K562 (cell line): ENCODE measurements around the gene FOXL3. TPM values are rescaled to one million over a fixed set of nuclear protein-coding genes. Genes with fewer than 3 reads are reported as not detected.

Experiments
- HMG20A ChIP-seq: fragments of 450-650 bp; formaldehyde crosslinking; conservative IDR thresholded peaks from 2 replicates; pipeline ENCODE4 v1.4.0; 2020; ENCODE audit warnings: mild to moderate bottlenecking, mixed read lengths
- KDM1A ChIP-seq, 2 experiments: fragments of 450-650 bp; IDR thresholded peaks; 2 replicates each; pipeline ENCODE4 v1.6.1; 2016; ENCODE audit warnings: mild to moderate bottlenecking in 2 of 2
- MEF2D ChIP-seq: conservative IDR thresholded peaks from 2 replicates; pipeline ENCODE4 v1.6.1; 2016; ENCODE audit warnings: low read depth, missing genetic modification characterization, missing compliant biosample characterization
- NCOA6 ChIP-seq: fragments of 450-650 bp; IDR thresholded peaks from 2 replicates; pipeline ENCODE4 v1.6.1; 2017; ENCODE audit warnings: mild to moderate bottlenecking
- TAF7 ChIP-seq: fragments of 450-650 bp; IDR thresholded peaks from 2 replicates; pipeline ENCODE4 v1.6.1; 2016; ENCODE audit warnings: missing genetic modification characterization, missing compliant biosample characterization
- ZEB2 ChIP-seq: fragments of 450-650 bp; IDR thresholded peaks from 2 replicates; pipeline ENCODE4 v1.6.1; 2016
- ZNF224 ChIP-seq: sonication (generic); formaldehyde crosslinking; IDR thresholded peaks from 2 replicates; pipeline ENCODE4 v1.8.0; 2022; ENCODE audit warnings: mild to moderate bottlenecking, missing genetic modification reagents
- polyA plus RNA-seq, 8 experiments: library from polyadenylated mRNA; depleted of rRNA in 4 of 8; stranded (reverse) in 5 of 8; unstranded in 3 of 8; fragments of >200 nt; fragmentation: Nextera tagmentation in 2 of 8; fragmentation: Illumina TruSeq in 1 of 8; extraction: Ambion mirVana in 2 of 8; extraction: Trizol in 1 of 8; gene quantifications; 2 replicates each; pipeline versions ENCODE4 v1.2.1 to v1.2.3, GENCODE V29; 2011 to 2014; ENCODE audit warnings: inconsistent platforms in 1 of 8, missing spikeins in 1 of 8
- total RNA-seq, 7 experiments: library from RNA; depleted of rRNA in 6 of 7; stranded (reverse); fragments of >200 nt in 6 of 7; fragmentation: Illumina TruSeq in 2 of 7; extraction: Trizol in 2 of 7; gene quantifications; 2 replicates each; pipeline versions ENCODE4 v1.2.1 to v1.2.3, GENCODE V29; 2011 to 2021; ENCODE audit warnings: low replicate concordance in 1 of 7
- TF ChIP-seq, protein P1 (sequence below), 2 experiments: fragments of 250-450 bp in 1 of 2; fragments of 450-650 bp in 1 of 2; sonication (Bioruptor Pico) in 1 of 2; IDR thresholded peaks; 2 replicates each; pipeline versions ENCODE4 v1.6.1 to v1.8.0; 2016 to 2021; ENCODE audit warnings: mild to moderate bottlenecking in 2 of 2, moderate library complexity in 2 of 2, missing compliant biosample characterization in 1 of 2, missing genetic modification characterization in 1 of 2
- TF ChIP-seq, protein P2 (sequence below), 2 experiments: fragments of 450-650 bp; IDR thresholded peaks; 2 replicates each; pipeline ENCODE4 v1.6.1; 2018; ENCODE audit warnings: mild to moderate bottlenecking in 2 of 2, low read depth in 1 of 2; ENCODE audit not compliant: partially characterized antibody in 2 of 2

FOXL3 gene
- total and polyA plus RNA-seq, 9 of the 15 experiments (the other 6 are each of a cell fraction or from before 2014, with no cell fraction given): not detected

DNA sequence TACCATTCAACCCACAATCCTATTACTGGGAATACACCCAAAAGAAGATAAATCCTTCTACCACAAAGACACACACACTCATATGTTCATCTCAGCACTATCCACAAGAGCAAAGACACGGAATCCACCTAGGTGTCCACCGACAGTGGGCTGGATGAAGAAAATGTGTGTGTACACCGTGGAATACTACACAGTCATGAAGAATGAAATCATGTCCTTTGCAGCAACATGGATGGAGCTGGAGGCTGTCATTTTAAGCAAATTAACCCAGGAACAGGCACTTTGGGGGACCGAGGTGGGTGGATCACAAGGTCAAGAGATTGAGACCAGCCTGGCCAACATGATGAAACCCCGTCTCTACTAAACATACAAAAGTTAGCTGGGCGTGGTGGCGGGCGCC is 8.3 kb upstream of the FOXL3 start (continued):
- TF ChIP-seq, protein P1, sequence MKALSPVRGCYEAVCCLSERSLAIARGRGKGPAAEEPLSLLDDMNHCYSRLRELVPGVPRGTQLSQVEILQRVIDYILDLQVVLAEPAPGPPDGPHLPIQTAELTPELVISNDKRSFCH (CRISPR knock-in tag; IDR thresholded peaks at IDR 0.05): no peak
- TF ChIP-seq, protein P1 (tag; IDR thresholded peaks at IDR 0.05): no peak
- TF ChIP-seq ZNF224 (CRISPR knock-in tag) (no peak), TAF7 (tag) (no peak), KDM1A (IDR thresholded peaks at IDR 0.05) (peak in 1 of 2 experiments; percentile 8; a peak in 1 of 4 replicates), MEF2D (tag) (no peak), NCOA6 (no peak), ZEB2 (no peak), HMG20A (CRISPR knock-in tag) (no peak)
- TF ChIP-seq, protein P2, sequence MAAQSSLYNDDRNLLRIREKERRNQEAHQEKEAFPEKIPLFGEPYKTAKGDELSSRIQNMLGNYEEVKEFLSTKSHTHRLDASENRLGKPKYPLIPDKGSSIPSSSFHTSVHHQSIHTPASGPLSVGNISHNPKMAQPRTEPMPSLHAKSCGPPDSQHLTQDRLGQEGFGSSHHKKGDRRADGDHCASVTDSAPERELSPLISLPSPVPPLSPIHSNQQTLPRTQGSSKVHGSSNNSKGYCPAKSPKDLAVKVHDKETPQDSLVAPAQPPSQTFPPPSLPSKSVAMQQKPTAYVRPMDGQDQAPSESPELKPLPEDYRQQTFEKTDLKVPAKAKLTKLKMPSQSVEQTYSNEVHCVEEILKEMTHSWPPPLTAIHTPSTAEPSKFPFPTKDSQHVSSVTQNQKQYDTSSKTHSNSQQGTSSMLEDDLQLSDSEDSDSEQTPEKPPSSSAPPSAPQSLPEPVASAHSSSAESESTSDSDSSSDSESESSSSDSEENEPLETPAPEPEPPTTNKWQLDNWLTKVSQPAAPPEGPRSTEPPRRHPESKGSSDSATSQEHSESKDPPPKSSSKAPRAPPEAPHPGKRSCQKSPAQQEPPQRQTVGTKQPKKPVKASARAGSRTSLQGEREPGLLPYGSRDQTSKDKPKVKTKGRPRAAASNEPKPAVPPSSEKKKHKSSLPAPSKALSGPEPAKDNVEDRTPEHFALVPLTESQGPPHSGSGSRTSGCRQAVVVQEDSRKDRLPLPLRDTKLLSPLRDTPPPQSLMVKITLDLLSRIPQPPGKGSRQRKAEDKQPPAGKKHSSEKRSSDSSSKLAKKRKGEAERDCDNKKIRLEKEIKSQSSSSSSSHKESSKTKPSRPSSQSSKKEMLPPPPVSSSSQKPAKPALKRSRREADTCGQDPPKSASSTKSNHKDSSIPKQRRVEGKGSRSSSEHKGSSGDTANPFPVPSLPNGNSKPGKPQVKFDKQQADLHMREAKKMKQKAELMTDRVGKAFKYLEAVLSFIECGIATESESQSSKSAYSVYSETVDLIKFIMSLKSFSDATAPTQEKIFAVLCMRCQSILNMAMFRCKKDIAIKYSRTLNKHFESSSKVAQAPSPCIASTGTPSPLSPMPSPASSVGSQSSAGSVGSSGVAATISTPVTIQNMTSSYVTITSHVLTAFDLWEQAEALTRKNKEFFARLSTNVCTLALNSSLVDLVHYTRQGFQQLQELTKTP (IDR thresholded peaks at IDR 0.05; ENCODE audit: low read depth in 1 of 2, partially characterized antibody in 2 of 2): no peak
